NB4 (cell line): ENCODE data around the gene ITSN1.

Source experiments
- POLR2A ChIP-seq: IDR thresholded peaks from 2 replicates; pipeline ENCODE4 v1.6.1; 2011; ENCODE audit warnings: mild to moderate bottlenecking; ENCODE audit not compliant: insufficient read length; ENCODE audit errors: extremely low read depth
- TF ChIP-seq, protein P1 (sequence below): IDR thresholded peaks from 2 replicates; pipeline ENCODE4 v1.6.1; 2011; ENCODE audit warnings: low read depth, low read length

- TF ChIP-seq, protein P1, sequence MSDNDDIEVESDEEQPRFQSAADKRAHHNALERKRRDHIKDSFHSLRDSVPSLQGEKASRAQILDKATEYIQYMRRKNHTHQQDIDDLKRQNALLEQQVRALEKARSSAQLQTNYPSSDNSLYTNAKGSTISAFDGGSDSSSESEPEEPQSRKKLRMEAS = no peak
- no peak for TF ChIP-seq POLR2A
These were observed 221.8 kb downstream of the ITSN1 start for GRCh38 chr21:33864150-33864549.
